GM23338 (cell line): ENCODE results near the gene STXBP2. TPM values are rescaled to one million over a fixed set of nuclear protein-coding genes. Genes with fewer than 3 reads are reported as not detected.

ENCODE experiments used
- ATAC-seq: fragments of 200-7000 bp; cut with Tn5 transposase; 3 replicates; pipeline ENCODE4 v1.9.1; 2020
- DNase-seq: peaks from one replicate; pipeline ENCODE4 v3.0.0-alpha.2; 2015; ENCODE audit warnings: low spot score
- H2AFZ ChIP-seq: fragments of 200-600 bp; sonication (generic); 2 replicates; pipeline ENCODE4 v1.8.0; 2016; ENCODE audit warnings: antibody characterized with exemption, mild to moderate bottlenecking, moderate library complexity
- H3F3A ChIP-seq: fragments of 200-600 bp; sonication (generic); replicated peaks from 2 replicates; pipeline ENCODE4 v1.8.0; 2017; ENCODE audit warnings: antibody characterized with exemption, mixed run types, low read depth
- H3K27ac ChIP-seq: fragments of 200-600 bp; sonication (generic); 2 replicates; pipeline ENCODE4 v1.6.1; 2016; ENCODE audit warnings: low read depth
- H3K27me3 ChIP-seq: fragments of 200-600 bp; sonication (generic); 2 replicates; pipeline ENCODE4 v1.8.0; 2016; ENCODE audit warnings: mild to moderate bottlenecking, mixed run types, moderate library complexity; ENCODE audit not compliant: insufficient read depth
- H3K36me3 ChIP-seq: fragments of 200-600 bp; sonication (generic); 2 replicates; pipeline ENCODE4 v1.8.0; 2016; ENCODE audit warnings: mild to moderate bottlenecking; ENCODE audit not compliant: insufficient read depth
- H3K4me1 ChIP-seq: fragments of 200-600 bp; sonication (generic); 2 replicates; pipeline ENCODE4 v1.8.0; 2016; ENCODE audit warnings: mild to moderate bottlenecking, moderate library complexity; ENCODE audit not compliant: insufficient read depth
- H3K4me2 ChIP-seq: fragments of 200-600 bp; sonication (generic); 2 replicates; pipeline ENCODE4 v1.7.1; 2017; ENCODE audit warnings: mixed run types
- H3K4me3 ChIP-seq: fragments of 200-600 bp; sonication (generic); 2 replicates; pipeline ENCODE4 v1.6.1; 2016; ENCODE audit warnings: mixed run types
- H3K79me2 ChIP-seq: fragments of 200-600 bp; sonication (generic); replicated peaks from 2 replicates; pipeline ENCODE4 v1.8.0; 2017; ENCODE audit warnings: mild to moderate bottlenecking; ENCODE audit not compliant: insufficient read depth
- H3K9me2 ChIP-seq: fragments of 200-600 bp; sonication (generic); 2 replicates; pipeline ENCODE4 v1.8.0; 2017; ENCODE audit not compliant: insufficient read depth
- H4K20me1 ChIP-seq: fragments of 200-600 bp; sonication (generic); replicated peaks from 2 replicates; pipeline ENCODE4 v1.8.0; 2017; ENCODE audit warnings: mild to moderate bottlenecking; ENCODE audit not compliant: insufficient read depth
- H3K27ac Mint-ChIP-seq: 2 replicates; pipeline ENCODE4 v1.8.0; 2020; ENCODE audit warnings: inconsistent platforms, mild to moderate bottlenecking, moderate library complexity, mixed read lengths
- H3K27me3 Mint-ChIP-seq: 3 replicates; pipeline ENCODE4 v1.8.0; 2022; ENCODE audit warnings: low read depth, mild to moderate bottlenecking, moderate library complexity, mixed read lengths, inconsistent platforms; ENCODE audit not compliant: insufficient read depth, poor library complexity
- H3K36me3 Mint-ChIP-seq: 3 replicates; pipeline ENCODE4 v1.8.0; 2021; ENCODE audit warnings: low read depth, mild to moderate bottlenecking, inconsistent platforms, moderate library complexity, mixed read lengths
- H3K4me1 Mint-ChIP-seq: 3 replicates; pipeline ENCODE4 v1.8.0; 2020; ENCODE audit warnings: mild to moderate bottlenecking, inconsistent platforms, mixed read lengths
- H3K4me3 Mint-ChIP-seq: 3 replicates; pipeline ENCODE4 v1.8.0; 2021; ENCODE audit warnings: moderate library complexity, mild to moderate bottlenecking, inconsistent platforms, mixed read lengths
- H3K9me3 Mint-ChIP-seq: 3 replicates; pipeline ENCODE4 v1.8.0; 2020; ENCODE audit warnings: moderate library complexity, mild to moderate bottlenecking, inconsistent platforms, mixed read lengths
- CREB1 ChIP-seq: fragments of 250-450 bp; sonication (Bioruptor Pico); IDR thresholded peaks from 2 replicates; pipeline ENCODE4 v1.5.0; 2020; ENCODE audit warnings: low read depth, mild to moderate bottlenecking, moderate library complexity
- CTCF ChIP-seq, 2 experiments: fragments of 200-600 bp in 1 of 2; sonication (generic) in 1 of 2; conservative IDR thresholded peaks; 2 replicates each; pipeline versions ENCODE4 v1.5.1 to v1.6.1; 2016 to 2017; ENCODE audit warnings: antibody characterized with exemption in 2 of 2, low read depth in 2 of 2, mild to moderate bottlenecking in 2 of 2, moderate library complexity in 1 of 2
- ETS1 ChIP-seq: IDR thresholded peaks from 2 replicates; pipeline ENCODE4 v1.6.1; 2016; ENCODE audit warnings: antibody characterized with exemption
- EZH2 ChIP-seq: fragments of 200-600 bp; sonication (generic); IDR thresholded peaks from one replicate; pipeline ENCODE4 v1.8.0; 2017; ENCODE audit warnings: antibody characterized with exemption, mild to moderate bottlenecking, low read depth; ENCODE audit not compliant: unreplicated experiment
- EZH2phosphoT487 ChIP-seq: fragments of 200-600 bp; sonication (generic); IDR thresholded peaks from one replicate; pipeline ENCODE4 v1.8.1; 2018; ENCODE audit warnings: antibody characterized with exemption; ENCODE audit not compliant: unreplicated experiment
- JUNB ChIP-seq: IDR thresholded peaks from one replicate; pipeline ENCODE4 v1.6.1; 2016; ENCODE audit warnings: antibody characterized with exemption; ENCODE audit not compliant: unreplicated experiment
- NANOG ChIP-seq: IDR thresholded peaks from 2 replicates; pipeline ENCODE4 v1.6.1; 2016; ENCODE audit warnings: antibody characterized with exemption, borderline replicate concordance
- POLR2AphosphoS5 ChIP-seq: IDR thresholded peaks from 2 replicates; pipeline ENCODE4 v1.6.1; 2016; ENCODE audit warnings: antibody characterized with exemption, low read depth
- REST ChIP-seq: IDR thresholded peaks from one replicate; pipeline ENCODE4 v1.6.1; 2018; ENCODE audit warnings: antibody characterized with exemption; ENCODE audit not compliant: unreplicated experiment
- STAT1 ChIP-seq: IDR thresholded peaks from one replicate; pipeline ENCODE4 v1.6.1; 2016; ENCODE audit warnings: antibody characterized with exemption; ENCODE audit not compliant: unreplicated experiment
- ZNF114 ChIP-seq: fragments of 250-450 bp; sonication (Bioruptor Pico); IDR thresholded peaks from 2 replicates; pipeline ENCODE4 v1.5.0; 2020; ENCODE audit warnings: mild to moderate bottlenecking, moderate library complexity
- ZNF331 ChIP-seq: fragments of 250-450 bp; sonication (Bioruptor Pico); IDR thresholded peaks from 2 replicates; pipeline ENCODE4 v1.5.0; 2020; ENCODE audit warnings: low read depth, mild to moderate bottlenecking, moderate library complexity
- polyA plus RNA-seq: library from polyadenylated mRNA; unstranded; fragments of >200 nt; fragmentation: Nextera tagmentation; extraction: Ambion mirVana; gene quantifications from 2 replicates; pipeline ENCODE4 v1.2.1, GENCODE V29; 2016
- total RNA-seq: library from RNA; depleted of rRNA; stranded (reverse); fragments of >200 nt; shearing (Covaris generic); gene quantifications from 2 replicates; pipeline ENCODE4 v1.2.3, GENCODE V29; 2014

Gene STXBP2
- total and polyA plus RNA-seq, 2 experiments from 2014 or later = 42.6 to 55.8 TPM

- H3K9me2 ChIP-seq = no peaks in the 10 kb centered on the region
- no peak overlapping the region for H3K27ac Mint-ChIP-seq
- peaks cover 15% of the 10 kb centered on the region for H3K4me1 ChIP-seq
- peaks cover 9% of the 10 kb centered on the region; the same call in 2 of the 3 replicates for H3K36me3 Mint-ChIP-seq
- peaks cover 32% of the 10 kb centered on the region for H3K79me2 ChIP-seq
- peaks cover 6% of the 10 kb centered on the region; the same call in 1 of the 2 replicates for H3K27me3 ChIP-seq
- peak overlapping the region; percentile 96; the same call in 1 of the 2 replicates for H3K4me2 ChIP-seq
- ATAC-seq (no peak), DNase-seq (no peak)
- H3K4me1 Mint-ChIP-seq = peaks cover 24% of the 10 kb centered on the region
- no peaks in the 10 kb centered on the region for H3K9me3 Mint-ChIP-seq
- no peak overlapping the region for H2AFZ ChIP-seq
- peak overlapping the region; percentile 76 for H3K4me3 Mint-ChIP-seq
- H3K36me3 ChIP-seq = no peaks in the 10 kb centered on the region
- 0 out of 2 replicates have a peak, but pooled peaks cover 2% of the 10 kb centered on the region for H3F3A ChIP-seq
- peak overlapping the region; percentile 87; the same call in 1 of the 2 replicates for H3K4me3 ChIP-seq
- peaks cover 12% of the 10 kb centered on the region for H3K27me3 Mint-ChIP-seq
- H4K20me1 ChIP-seq = peaks cover 21% of the 10 kb centered on the region
- TF ChIP-seq CTCF (conservative IDR thresholded peaks at IDR 0.05; ENCODE audit: low read depth in 2 of 2) (no peak), ZNF331 (CRISPR knock-in tag) (no peak), JUNB (no peak), EZH2 (no peak), CREB1 (no peak)
- H3K27ac ChIP-seq = no peak overlapping the region
Measured at GRCh38 chr19:7597689-7598088, 39.2 kb upstream of the STXBP2 start.

GRCh38 chr19:7598180-7598579 lies 38.7 kb upstream of the STXBP2 start:
- Histone ChIP-seq H3K79me2 (peaks cover 33% of the 10 kb centered on the region), H2AFZ (no peak overlapping the region), H3K4me2 (peak overlapping the region; percentile 32; the same call in 1 of the 2 replicates), H3K4me1 (peaks cover 15% of the 10 kb centered on the region), H3K27ac (no peak overlapping the region), H3K36me3 (no peaks in the 10 kb centered on the region), H3K9me2 (no peaks in the 10 kb centered on the region), H3F3A (0 out of 2 replicates have a peak, but pooled peaks cover 2% of the 10 kb centered on the region), H3K27me3 (peaks cover 6% of the 10 kb centered on the region; the same call in 1 of the 2 replicates), H3K4me3 (no peak overlapping the region), H4K20me1 (peaks cover 23% of the 10 kb centered on the region)
- H3K4me3 Mint-ChIP-seq = no peak overlapping the region
- no peak for ATAC-seq
- DNase-seq = no peak
- H3K36me3 Mint-ChIP-seq = peaks cover 9% of the 10 kb centered on the region; the same call in 2 of the 3 replicates
- no peaks in the 10 kb centered on the region for H3K9me3 Mint-ChIP-seq
- peaks cover 27% of the 10 kb centered on the region for H3K4me1 Mint-ChIP-seq
- peaks cover 15% of the 10 kb centered on the region for H3K27me3 Mint-ChIP-seq
- H3K27ac Mint-ChIP-seq = no peak overlapping the region
- TF ChIP-seq CTCF (conservative IDR thresholded peaks at IDR 0.05; ENCODE audit: low read depth in 2 of 2) (no peak), ETS1 (no peak), REST (no peak), POLR2AphosphoS5 (no peak), EZH2phosphoT487 (no peak), STAT1 (no peak), ZNF114 (CRISPR knock-in tag) (no peak), NANOG (no peak), EZH2 (no peak), ZNF331 (CRISPR knock-in tag) (no peak), JUNB (no peak)
